ENCODE results near the gene RAB1B. TPM values are rescaled to one million over a fixed set of nuclear protein-coding genes. Genes with fewer than 3 reads are reported as not detected.
"Not testable (repeated sequence)": the region's sequence is repeated elsewhere in the genome, so short reads cannot be mapped to it uniquely, and the experiment has no call there.

RAB1B gene
- total RNA-seq, 1 donor from 2014 or later, result 123 TPM

DNA sequence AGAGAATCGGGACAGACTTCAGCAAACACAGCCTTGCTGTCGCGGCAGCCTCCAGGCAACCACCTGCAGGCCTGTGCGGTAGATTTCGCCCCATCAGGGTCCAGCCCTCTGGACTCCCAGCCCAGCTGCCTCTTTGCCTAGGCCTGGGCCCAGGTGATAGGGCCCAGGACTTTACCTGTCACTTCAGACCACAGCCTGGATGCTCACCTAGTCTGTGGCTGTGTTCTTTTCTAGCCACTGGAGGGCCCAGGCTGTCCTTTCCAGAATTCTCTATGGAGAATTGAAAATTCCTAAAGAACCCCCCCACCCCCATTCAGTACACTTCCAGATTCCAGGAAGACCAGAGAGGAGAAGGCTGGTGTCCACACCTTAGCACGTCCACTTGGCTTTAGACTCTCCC, 30.6 kb upstream of the RAB1B start:
- ATAC-seq, result no peak
- intact Hi-C loops (cut with micrococcal nuclease), result no loop called here
- no peak for DNase-seq

- intact Hi-C loops (cut with micrococcal nuclease), result no loop called here
- ATAC-seq (no peak), DNase-seq (no peak)
These were observed 29.5 kb upstream of the RAB1B start for GRCh38 chr11:66238786-66239413.

GRCh38 chr11:66239511-66239910, 28.9 kb upstream of the RAB1B start:
- ATAC-seq, result no peak
- DNase-seq, result no peak
- intact Hi-C loops (cut with micrococcal nuclease), result no loop called here

DNA sequence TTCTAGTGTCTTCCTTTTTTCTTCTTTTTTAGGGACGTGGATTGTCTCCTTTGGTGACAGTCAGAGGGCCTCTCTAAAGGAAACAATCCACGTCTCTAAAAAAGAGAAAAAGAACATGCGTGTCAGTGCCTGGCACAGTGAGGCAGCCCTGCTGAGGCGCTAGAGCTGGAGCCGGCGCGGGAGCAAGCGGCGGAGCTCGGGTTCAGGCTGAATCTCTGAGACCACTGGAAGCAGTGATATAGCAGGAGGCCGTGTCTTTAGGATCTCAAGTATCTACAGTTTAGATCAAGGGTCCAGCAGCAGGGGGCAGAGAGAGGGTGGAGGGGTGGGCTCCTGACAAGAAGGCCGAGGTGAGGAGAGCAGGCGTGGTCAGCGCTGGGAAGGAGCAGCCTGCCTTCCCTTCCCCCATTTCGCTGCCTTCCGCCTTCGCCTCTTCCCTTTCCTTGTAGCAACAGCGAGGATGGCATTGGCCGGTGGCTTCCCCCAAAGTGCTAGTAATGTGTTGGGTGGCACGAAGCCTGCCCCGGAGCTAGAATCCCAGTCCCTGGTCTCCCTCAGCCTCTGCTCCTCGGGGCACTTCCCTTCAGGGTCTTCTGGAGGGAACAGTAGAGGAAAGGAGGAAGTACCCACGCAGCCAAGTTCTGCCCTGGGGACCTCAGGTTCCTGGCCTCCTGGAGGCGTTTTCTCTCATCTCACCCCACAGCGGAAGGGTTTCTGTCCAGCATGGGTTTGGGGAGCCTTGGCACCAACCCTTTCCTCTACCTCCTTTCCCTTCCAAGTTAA, 28.2 kb upstream of the RAB1B start:
- no peak for ATAC-seq
- DNase-seq, result no peak
- intact Hi-C loops (cut with micrococcal nuclease), result no loop called here

DNA sequence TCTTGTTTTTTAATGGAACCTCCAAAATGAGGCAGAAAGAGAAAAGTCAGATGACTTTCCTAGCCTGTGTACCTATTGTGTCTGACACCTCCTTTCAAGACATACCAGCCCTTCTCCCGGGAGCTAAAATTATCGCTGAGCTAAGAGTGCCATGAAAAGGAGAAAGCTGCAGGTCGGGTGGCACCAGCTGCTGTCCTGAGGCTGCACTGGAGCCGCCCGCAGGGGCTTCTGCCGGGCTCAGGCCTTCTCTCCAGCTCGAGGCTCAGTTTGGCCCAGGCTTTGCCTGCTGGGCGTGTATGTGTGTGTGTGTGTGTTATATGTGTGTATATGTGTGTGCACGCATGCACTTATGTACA, 27.7 kb upstream of the RAB1B start:
- ATAC-seq (no peak), DNase-seq (no peak)
- intact Hi-C loops (cut with micrococcal nuclease), result no loop called here

DNA sequence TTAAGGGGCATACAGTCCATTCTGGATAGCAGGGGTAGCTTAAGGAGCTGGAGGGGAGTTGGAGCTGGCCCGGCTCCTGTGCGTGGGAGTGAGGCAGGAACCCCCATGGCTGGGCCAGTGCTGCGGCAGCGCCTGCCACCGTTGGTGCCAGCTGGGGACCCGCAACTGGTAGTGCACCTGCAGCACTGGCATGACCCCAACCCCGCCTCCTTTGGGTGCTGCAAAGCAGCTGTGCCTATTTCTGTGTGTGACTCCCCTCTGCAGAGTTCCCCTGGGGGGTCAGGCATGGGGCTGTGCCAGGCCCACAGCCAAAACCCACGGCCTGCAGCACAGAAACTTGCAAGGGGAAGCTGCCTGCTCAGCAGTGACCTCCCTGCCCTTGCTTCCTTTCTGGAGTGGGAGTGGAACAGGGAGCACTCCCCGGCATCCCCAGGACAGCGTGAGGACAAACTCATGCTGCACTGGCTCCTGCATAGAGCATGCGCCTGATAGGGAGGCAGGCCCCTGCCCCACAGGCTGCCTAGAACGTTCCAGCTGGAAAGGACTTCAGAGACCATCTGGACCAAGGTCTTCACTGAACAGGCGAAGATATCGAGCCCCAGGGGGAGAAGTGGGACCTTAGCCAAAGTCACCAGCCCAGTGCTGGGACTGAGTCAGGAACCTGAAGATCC, 26.2 kb upstream of the RAB1B start:
- peak; percentile 69 for ATAC-seq

DNA sequence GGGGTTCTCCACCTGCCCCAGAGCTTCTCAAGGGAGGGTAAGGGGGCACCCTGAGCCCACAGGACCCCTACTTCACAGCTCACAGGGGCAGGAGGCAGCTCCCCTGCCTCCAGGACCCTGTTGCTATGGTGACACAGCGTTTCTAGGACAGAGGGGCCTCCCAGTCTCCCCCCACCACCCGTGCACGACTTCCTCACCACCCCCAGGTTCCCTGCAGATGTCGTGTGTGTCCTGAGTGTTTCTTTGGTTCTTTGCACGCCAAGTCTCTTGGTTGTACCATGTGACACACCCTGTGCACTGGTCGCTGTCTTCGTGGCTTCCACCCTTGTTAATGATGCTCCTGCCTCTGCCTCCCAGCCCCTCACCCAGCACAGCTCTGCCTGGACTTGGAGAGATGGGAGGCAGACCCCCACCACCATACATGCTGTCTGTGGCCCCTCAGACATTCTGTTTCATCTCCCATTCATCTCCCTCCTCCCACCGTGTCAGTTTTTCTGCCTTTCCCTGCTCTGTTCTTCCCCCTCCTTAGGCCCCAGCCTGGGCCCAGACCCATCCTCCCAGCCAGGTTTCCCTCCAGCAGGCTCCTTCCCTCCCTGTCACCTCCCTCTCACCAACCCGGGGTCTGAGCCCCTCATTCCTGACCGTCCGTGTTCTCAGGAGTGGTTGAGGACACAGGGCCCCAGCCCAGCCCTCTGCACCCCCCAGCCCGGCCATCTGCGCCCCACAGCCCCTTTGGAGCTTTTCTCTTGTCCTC, 24.5 kb upstream of the RAB1B start:
- intact Hi-C loops (cut with micrococcal nuclease), result no loop called here
- DNase-seq (no peak), ATAC-seq (no peak)

More for the DNA sequence above, 26.2 kb upstream of the RAB1B start:
- intact Hi-C loops (cut with micrococcal nuclease), result no loop called here
- peak; percentile 54 for DNase-seq

- DNase-seq (no peak), ATAC-seq (no peak)
- intact Hi-C loops (cut with micrococcal nuclease), result no loop called here
These were observed 21.1 kb upstream of the RAB1B start for GRCh38 chr11:66247295-66247694.

DNA sequence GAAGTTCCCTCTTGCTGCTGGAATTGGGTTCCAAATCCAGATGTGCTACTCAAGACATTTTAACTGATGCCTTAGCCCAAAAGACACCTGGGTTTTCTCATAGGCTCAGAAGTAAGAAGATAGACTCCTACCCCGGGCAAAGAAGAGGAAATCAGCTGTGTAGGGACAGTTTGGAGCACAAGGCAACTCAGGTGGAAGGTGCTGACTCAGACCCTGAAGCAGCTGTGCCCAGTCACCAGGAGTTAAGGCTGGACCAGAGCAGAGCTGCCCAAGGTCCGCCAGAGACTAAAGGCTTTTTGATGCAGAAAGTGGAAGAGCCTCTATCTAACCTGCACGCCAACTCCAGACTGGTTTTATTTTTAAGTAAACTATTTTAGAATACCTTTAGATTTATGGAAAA, 20.6 kb upstream of the RAB1B start:
- DNase-seq (no peak), ATAC-seq (no peak)
- intact Hi-C loops (cut with micrococcal nuclease), result no loop called here

DNA sequence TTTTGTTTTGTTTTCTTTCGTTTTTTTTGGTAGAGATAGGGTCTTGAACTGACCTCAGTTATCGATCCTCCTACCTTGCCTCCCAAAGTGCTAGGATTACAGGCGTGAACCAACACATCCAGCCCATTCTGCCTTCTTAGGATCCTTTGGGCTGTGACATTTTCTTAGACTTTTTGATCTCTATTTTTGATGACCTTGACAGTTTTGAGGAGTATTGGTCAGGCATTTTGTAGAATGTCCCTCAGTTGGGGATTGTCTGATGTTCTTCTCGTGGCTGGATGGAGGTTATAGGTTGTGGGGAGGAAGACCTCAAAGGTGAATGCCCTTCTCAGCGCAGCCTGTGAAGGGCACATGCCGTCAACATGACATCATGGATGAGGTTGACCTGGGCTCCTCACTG, 19.5 kb upstream of the RAB1B start:
- DNase-seq (no peak), ATAC-seq (no peak)
- intact Hi-C loops (cut with micrococcal nuclease), result no loop called here

DNA sequence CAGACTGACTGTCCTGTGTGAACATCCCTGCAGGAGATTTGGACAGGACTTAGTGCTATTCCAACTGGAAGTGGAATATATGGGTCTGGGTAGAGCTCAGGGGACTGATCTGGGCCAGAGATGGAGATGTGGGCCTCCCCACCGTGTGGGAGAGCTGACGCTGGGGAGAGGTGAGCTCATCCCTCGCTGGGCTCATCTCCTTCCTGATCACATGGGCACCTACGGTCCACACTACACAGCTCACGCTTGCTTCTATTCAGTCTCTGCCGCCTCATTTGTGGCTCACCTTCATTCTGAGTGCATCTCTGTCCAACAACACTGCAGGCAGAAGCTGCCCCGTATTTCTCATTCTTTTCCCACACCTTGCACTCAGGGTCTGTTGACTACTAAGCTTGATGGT, 16.6 kb upstream of the RAB1B start:
- ATAC-seq (no peak), DNase-seq (no peak)
- intact Hi-C loops (cut with micrococcal nuclease), result no loop called here

DNA sequence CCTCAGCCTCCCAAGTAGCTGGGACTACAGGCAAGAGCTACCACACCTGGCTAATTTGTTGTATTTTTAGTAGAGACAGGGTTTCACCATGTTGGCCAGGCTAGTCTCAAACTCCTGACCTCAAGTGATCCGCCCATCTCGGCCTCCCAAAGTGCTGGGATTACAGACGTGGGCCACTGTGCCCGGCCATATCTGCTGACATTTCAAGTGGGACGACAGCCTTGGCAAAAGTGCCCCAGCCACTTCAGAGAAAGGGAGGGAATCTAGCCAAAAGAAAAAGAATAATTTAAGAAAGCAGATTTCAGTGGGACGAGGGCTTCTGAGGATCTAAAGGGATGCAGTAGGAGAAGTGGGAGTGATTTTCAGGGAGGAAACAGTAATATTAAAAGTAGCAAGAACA, 15.4 kb upstream of the RAB1B start:
- ATAC-seq; DNase-seq; intact Hi-C loops (cut with micrococcal nuclease): not testable (repeated sequence)

GRCh38 chr11:66258473-66258893, 10.0 kb upstream of the RAB1B start:
- no peak for DNase-seq
- no peak for ATAC-seq
- intact Hi-C loops (cut with micrococcal nuclease), result no loop called here

DNA sequence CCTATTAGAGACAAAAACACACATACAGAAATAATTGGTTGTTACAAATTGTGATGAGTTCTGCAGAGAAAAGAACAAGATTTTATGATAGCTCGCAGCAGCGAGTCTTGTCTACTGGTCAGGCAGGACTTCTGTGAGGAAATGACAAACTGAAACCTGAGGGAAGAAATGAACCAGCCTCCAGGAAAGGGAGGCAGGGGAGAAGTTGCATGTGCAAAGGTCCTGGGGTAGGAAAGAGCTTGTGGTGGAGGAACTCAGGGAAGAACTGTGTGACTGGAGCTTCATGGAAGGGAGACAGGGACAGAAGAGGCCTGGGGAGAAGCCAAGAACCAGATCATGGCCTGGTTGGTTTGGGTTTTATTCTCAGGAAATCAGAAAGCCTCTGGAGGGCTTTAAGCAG, 9.2 kb upstream of the RAB1B start:
- ATAC-seq (no peak), DNase-seq (no peak)
- intact Hi-C loops (cut with micrococcal nuclease), result no loop called here

GRCh38 chr11:66259956-66260355, 8.5 kb upstream of the RAB1B start:
- no peak for DNase-seq
- intact Hi-C loops (cut with micrococcal nuclease), result no loop called here
- ATAC-seq, result no peak

DNA sequence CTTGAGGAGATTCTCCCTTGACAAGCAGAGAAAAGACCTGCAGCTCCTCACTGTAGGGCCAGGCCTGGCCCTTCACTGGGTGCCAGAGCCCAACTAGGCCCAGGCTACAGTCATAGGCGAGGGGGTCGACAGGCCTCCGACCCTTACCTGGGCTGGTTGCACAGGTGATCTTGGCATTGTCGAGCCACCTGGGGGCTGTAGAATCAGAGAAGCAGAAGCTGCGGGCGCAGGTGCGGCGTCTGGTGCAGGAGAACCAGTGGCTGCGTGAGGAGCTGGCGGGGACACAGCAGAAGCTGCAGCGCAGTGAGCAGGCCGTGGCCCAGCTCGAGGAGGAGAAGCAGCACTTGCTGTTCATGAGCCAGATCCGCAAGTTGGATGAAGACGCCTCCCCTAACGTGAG, 6.9 kb upstream of the RAB1B start:
- no peak for ATAC-seq
- intact Hi-C loops (cut with micrococcal nuclease), result no loop called here
- no peak for DNase-seq

DNA sequence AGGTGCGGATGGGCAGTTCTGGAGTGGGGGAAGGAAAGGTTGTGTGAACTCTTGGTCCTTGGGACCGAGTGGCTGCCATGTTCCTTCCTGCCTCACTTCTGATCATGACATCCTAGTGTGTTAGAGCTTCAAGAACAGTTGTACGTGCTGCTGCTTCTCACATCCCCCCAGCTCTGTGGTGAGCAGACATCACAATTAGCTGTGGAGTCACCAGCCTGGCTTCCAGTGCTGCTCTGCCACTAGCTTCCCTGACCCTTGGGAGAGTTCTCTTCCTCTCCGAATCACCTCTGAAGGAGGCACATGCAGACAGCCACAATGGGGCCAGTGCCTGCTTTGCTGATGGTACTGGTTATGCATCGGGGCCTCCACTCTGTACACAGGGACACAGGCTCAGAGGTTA, 6.2 kb upstream of the RAB1B start:
- DNase-seq (no peak), ATAC-seq (no peak)
- intact Hi-C loops (cut with micrococcal nuclease), result no loop called here

- no peak for DNase-seq
- ATAC-seq, result no peak
- intact Hi-C loops (cut with micrococcal nuclease), result no loop called here
These were observed 5.7 kb upstream of the RAB1B start for GRCh38 chr11:66262696-66263095.

- intact Hi-C loops (cut with micrococcal nuclease), result no loop called here
- no peak for ATAC-seq
- no peak for DNase-seq
These were observed 5.2 kb upstream of the RAB1B start for GRCh38 chr11:66263231-66263630.

DNA sequence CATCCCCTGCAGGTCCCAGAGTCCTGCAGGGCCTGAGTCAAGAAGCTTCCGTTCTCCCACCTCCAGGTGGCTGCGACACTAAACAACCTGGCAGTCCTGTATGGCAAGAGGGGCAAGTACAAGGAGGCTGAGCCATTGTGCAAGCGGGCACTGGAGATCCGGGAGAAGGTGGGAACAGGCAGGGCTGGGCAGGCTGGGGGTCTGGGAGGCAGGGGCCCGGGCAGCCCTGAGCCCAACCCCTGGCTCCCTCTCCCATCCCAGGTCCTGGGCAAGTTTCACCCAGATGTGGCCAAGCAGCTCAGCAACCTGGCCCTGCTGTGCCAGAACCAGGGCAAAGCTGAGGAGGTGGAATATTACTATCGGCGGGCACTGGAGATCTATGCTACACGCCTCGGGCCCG, 4.7 kb upstream of the RAB1B start:
- DNase-seq (no peak), ATAC-seq (no peak)
- intact Hi-C loops (cut with micrococcal nuclease), result no loop called here

Measured in left ventricle myocardium superior (tissue), 1 donor.